ENCODE data around the gene IL9R. TPM values are rescaled to one million over a fixed set of nuclear protein-coding genes. Genes with fewer than 3 reads are reported as not detected.

IL9R gene
- total RNA-seq, 3 donors from 2014 or later (not counting 1 experiment from before 2014, with no cell fraction given), result 1.6 to 3.4 (median 1.9) TPM

DNA sequence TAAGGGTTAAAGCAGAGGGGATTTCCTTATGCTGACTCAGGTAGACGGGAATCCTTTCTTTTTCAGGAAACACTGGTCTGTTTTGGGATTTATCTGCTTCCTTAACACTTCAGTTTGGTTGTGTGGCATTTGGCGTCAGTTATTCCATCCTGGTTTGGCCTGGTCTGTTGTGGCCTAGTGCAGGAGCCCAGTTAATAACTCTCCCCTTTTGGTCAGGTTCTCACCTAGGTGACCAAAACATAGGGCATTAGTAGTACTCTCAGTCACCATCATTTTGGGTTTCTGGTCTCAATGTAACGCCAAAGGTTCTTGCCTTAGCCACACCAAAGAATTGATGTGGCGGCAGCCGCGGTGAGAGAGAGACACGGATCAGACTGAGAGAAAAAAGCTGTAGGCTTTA is 39.7 kb upstream of the IL9R start:
- no peaks in the 10 kb centered on the region for H3K4me1 ChIP-seq (ENCODE audit: control insufficient read depth, insufficient read depth, low read length)
- no peaks in the 10 kb centered on the region for H3K9me3 Mint-ChIP-seq
- 47% methylated on average over 3 of the region's 7 CpGs for WGBS (ENCODE audit: insufficient coverage)
- no peak overlapping the region for H3K27ac ChIP-seq (ENCODE audit: low read length)
- H3K27ac Mint-ChIP-seq, result no peak overlapping the region
- no peaks in the 10 kb centered on the region for H3K36me3 Mint-ChIP-seq
- DNase-seq, result no peak
- H3K36me3 ChIP-seq (ENCODE audit: control insufficient read depth, insufficient read depth, low read length), result no peaks in the 10 kb centered on the region
- no peaks in the 10 kb centered on the region for H3K27me3 ChIP-seq (ENCODE audit: control insufficient read depth, insufficient read depth, low read length)
- ATAC-seq, result no peak
- no peak overlapping the region for H3K4me3 ChIP-seq (ENCODE audit: low read length)
- H3K27me3 Mint-ChIP-seq (ENCODE audit: low read depth in 2 of 2), result no peaks in the 10 kb centered on the region
- H3K9me3 ChIP-seq (ENCODE audit: control insufficient read depth, insufficient read depth, low read length), result no peaks in the 10 kb centered on the region
- H3K4me1 Mint-ChIP-seq, result no peaks in the 10 kb centered on the region
- TF ChIP-seq, protein P1, sequence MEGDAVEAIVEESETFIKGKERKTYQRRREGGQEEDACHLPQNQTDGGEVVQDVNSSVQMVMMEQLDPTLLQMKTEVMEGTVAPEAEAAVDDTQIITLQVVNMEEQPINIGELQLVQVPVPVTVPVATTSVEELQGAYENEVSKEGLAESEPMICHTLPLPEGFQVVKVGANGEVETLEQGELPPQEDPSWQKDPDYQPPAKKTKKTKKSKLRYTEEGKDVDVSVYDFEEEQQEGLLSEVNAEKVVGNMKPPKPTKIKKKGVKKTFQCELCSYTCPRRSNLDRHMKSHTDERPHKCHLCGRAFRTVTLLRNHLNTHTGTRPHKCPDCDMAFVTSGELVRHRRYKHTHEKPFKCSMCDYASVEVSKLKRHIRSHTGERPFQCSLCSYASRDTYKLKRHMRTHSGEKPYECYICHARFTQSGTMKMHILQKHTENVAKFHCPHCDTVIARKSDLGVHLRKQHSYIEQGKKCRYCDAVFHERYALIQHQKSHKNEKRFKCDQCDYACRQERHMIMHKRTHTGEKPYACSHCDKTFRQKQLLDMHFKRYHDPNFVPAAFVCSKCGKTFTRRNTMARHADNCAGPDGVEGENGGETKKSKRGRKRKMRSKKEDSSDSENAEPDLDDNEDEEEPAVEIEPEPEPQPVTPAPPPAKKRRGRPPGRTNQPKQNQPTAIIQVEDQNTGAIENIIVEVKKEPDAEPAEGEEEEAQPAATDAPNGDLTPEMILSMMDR (IDR thresholded peaks at IDR 0.05), result no peak
- intact Hi-C loops (cut with micrococcal nuclease), result no loop called here
- H3K4me3 Mint-ChIP-seq, result no peak overlapping the region

DNA sequence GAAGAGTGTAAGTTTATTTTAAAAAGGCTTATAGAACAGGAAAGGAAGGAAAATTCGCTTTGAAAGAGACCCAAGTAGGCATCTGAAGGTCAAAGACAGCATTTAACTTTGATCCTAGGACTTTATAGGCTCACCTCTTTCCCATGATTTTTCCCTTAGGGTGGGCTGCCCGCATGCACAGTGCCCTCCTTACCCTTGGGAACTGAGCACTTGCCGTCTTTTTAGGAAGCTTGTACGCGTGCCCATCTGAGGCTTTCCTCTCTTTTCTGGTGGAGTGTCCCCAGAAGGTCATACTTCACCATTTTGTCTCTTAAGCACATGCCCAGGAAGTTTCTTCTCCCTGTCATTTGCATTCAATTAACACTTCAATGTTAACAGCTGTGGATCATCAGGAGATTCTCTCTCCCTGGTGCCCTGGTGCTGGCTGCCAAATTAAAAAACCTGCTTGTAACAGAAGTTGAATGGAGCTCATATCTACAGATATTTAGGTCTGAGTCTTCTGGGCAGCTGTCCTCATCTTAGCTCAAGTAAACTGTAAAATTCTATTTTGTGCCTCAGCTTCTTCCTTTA is 38.4 kb upstream of the IL9R start:
- 80% methylated on average over 5 of the region's 5 CpGs for WGBS (ENCODE audit: insufficient coverage)
- H3K27ac ChIP-seq (ENCODE audit: low read length), result no peak overlapping the region
- no peaks in the 10 kb centered on the region for H3K4me1 ChIP-seq (ENCODE audit: control insufficient read depth, insufficient read depth, low read length)
- DNase-seq, result no peak
- H3K4me3 ChIP-seq (ENCODE audit: low read length), result no peak overlapping the region
- Mint-ChIP-seq H3K27me3 (ENCODE audit: low read depth in 2 of 2) (peaks cover 0 to 7% of the 10 kb centered on the region in 2 donors), H3K4me1 (no peaks in the 10 kb centered on the region), H3K27ac (no peak overlapping the region), H3K4me3 (no peak overlapping the region), H3K36me3 (no peaks in the 10 kb centered on the region), H3K9me3 (peaks cover 4 to 5% of the 10 kb centered on the region in 2 donors)
- TF ChIP-seq, protein P1 (IDR thresholded peaks at IDR 0.05), result no peak
- no peaks in the 10 kb centered on the region for H3K27me3 ChIP-seq (ENCODE audit: control insufficient read depth, insufficient read depth, low read length)
- no peaks in the 10 kb centered on the region for H3K36me3 ChIP-seq (ENCODE audit: control insufficient read depth, insufficient read depth, low read length)
- intact Hi-C loops (cut with micrococcal nuclease), result no loop called here
- no peak for ATAC-seq
- no peaks in the 10 kb centered on the region for H3K9me3 ChIP-seq (ENCODE audit: control insufficient read depth, insufficient read depth, low read length)

DNA sequence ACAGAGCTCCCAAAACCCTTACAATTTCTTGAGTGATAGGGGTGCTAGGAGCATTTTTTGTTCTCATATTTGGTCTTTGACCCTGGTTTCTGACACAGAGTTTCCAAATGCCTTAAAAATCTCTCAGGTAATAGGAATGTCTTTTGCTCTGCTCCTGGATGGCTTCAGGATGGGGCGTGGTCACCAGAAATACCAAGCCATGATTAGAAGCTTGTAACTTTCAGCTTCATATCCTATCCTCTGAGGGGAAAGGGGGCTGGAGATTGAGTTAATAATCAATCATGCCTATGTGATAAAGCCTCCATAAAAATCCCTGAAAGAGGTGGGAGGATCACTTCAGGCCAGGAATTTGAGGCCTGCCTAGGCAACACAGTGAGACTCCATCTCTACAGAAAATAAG is 34.6 kb upstream of the IL9R start:
- Histone ChIP-seq H3K27me3 (ENCODE audit: control insufficient read depth, insufficient read depth, low read length) (no peaks in the 10 kb centered on the region), H3K4me1 (ENCODE audit: control insufficient read depth, insufficient read depth, low read length) (no peaks in the 10 kb centered on the region), H3K4me3 (ENCODE audit: low read length) (no peak overlapping the region), H3K9me3 (ENCODE audit: control insufficient read depth, insufficient read depth, low read length) (no peaks in the 10 kb centered on the region), H3K36me3 (ENCODE audit: control insufficient read depth, insufficient read depth, low read length) (no peaks in the 10 kb centered on the region), H3K27ac (ENCODE audit: low read length) (no peak overlapping the region)
- DNase-seq, result no peak
- TF ChIP-seq, protein P1 (IDR thresholded peaks at IDR 0.05), result no peak
- no peaks in the 10 kb centered on the region for H3K4me1 Mint-ChIP-seq
- H3K9me3 Mint-ChIP-seq, result peaks cover 4 to 9% of the 10 kb centered on the region in 2 donors
- intact Hi-C loops (cut with micrococcal nuclease), result no loop called here
- ATAC-seq, result no peak
- H3K4me3 Mint-ChIP-seq, result no peak overlapping the region
- WGBS (ENCODE audit: insufficient coverage), result 80% methylated on average over 1 of the region's 1 CpG
- H3K27ac Mint-ChIP-seq, result no peak overlapping the region
- H3K36me3 Mint-ChIP-seq, result no peaks in the 10 kb centered on the region
- peaks cover 0 to 28% of the 10 kb centered on the region in 2 donors for H3K27me3 Mint-ChIP-seq (ENCODE audit: low read depth in 2 of 2)

DNA sequence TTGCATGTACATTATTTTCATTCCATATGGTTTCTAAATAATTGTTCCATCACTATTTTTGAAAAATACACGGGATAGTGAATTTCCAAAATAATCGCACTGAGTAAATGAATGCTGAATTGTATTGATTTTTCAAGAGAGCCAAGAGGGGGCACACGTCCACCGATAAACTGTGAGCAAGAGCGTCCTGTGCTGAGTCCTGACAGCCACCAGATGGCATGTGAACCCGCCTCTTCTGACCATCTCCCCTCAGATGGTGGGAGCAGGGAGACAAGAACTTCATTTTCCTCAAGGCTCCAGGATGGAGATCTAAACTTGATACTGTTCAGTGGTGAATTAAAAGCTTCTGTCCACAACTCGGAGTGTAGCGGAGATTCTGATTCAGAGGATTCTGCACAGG is 30.6 kb upstream of the IL9R start:
- H3K9me3 ChIP-seq (ENCODE audit: control insufficient read depth, insufficient read depth, low read length), result no peaks in the 10 kb centered on the region
- WGBS (ENCODE audit: insufficient coverage), result 29% methylated on average over 8 of the region's 8 CpGs
- DNase-seq, result peak in 1 of 2 donors; percentile 62

More for the DNA sequence above, 30.6 kb upstream of the IL9R start:
- Histone ChIP-seq H3K27ac (ENCODE audit: low read length) (no peak overlapping the region), H3K36me3 (ENCODE audit: control insufficient read depth, insufficient read depth, low read length) (no peaks in the 10 kb centered on the region), H3K27me3 (ENCODE audit: control insufficient read depth, insufficient read depth, low read length) (no peaks in the 10 kb centered on the region), H3K4me3 (ENCODE audit: low read length) (no peak overlapping the region), H3K4me1 (ENCODE audit: control insufficient read depth, insufficient read depth, low read length) (no peaks in the 10 kb centered on the region)
- H3K27ac Mint-ChIP-seq, result no peak overlapping the region
- H3K9me3 Mint-ChIP-seq, result peaks cover 4 to 16% of the 10 kb centered on the region in 2 donors
- H3K4me1 Mint-ChIP-seq, result peaks cover 0 to 4% of the 10 kb centered on the region in 2 donors
- no peak overlapping the region for H3K4me3 Mint-ChIP-seq
- peak in 2 of 3 donors; percentile 52 to 57 for ATAC-seq
- intact Hi-C loops (cut with micrococcal nuclease), result no loop called here
- H3K27me3 Mint-ChIP-seq (ENCODE audit: low read depth in 2 of 2), result peaks cover 6 to 50% of the 10 kb centered on the region in 2 donors
- TF ChIP-seq, protein P1 (IDR thresholded peaks at IDR 0.05), result no peak
- no peaks in the 10 kb centered on the region for H3K36me3 Mint-ChIP-seq

Data from natural killer cell (primary cell).